Sigmoid colon (tissue), 4 donors: Measurements from ENCODE around the gene HHATL.

ENCODE experiments used
- EP300 ChIP-seq, 4 donors: sonication (generic); formaldehyde crosslinking; IDR thresholded peaks; one replicate each; pipeline ENCODE4 v1.6.1; 2017; ENCODE audit warnings: antibody characterized with exemption in 4 of 4
- POLR2A ChIP-seq, 2 donors: fragments of 450-650 bp; IDR thresholded peaks; one replicate each; pipeline ENCODE4 v1.6.1; 2016; ENCODE audit warnings: antibody characterized with exemption in 2 of 2, mild to moderate bottlenecking in 2 of 2, moderate library complexity in 2 of 2
- POLR2AphosphoS5 ChIP-seq, 4 donors: sonication (generic); formaldehyde crosslinking; IDR thresholded peaks; one replicate each; pipeline ENCODE4 v1.6.1; 2017; ENCODE audit warnings: antibody characterized with exemption in 4 of 4
- TF ChIP-seq, protein P1 (sequence below), 4 experiments: fragments of 450-650 bp in 3 of 4; fragments of 200-600 bp in 1 of 4; IDR thresholded peaks; one replicate each; pipeline ENCODE4 v1.5.1; 2016 to 2019; ENCODE audit warnings: antibody characterized with exemption in 4 of 4, mild to moderate bottlenecking in 3 of 4, moderate library complexity in 2 of 4

DNA sequence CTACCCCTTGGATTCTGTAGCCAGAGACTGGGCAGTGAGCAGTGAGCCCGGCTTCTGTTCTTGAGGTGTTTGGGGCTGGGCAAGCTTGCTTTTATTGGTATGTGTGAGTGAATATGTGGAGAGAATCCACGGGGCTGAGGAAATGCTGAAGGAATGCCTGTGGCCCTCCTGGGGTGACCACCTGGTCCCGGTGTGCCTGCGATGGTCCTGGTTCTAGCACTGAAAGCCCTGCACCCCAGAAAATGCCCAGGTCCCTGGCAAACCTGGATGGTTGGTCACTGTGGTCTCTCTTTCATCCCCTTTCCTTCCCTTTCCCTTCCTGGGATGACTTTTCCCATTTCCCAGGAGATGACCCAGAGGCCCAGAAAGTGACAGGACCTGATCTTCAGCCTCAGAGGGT lies 44.9 kb downstream of the HHATL start:
- TF ChIP-seq, protein P1, sequence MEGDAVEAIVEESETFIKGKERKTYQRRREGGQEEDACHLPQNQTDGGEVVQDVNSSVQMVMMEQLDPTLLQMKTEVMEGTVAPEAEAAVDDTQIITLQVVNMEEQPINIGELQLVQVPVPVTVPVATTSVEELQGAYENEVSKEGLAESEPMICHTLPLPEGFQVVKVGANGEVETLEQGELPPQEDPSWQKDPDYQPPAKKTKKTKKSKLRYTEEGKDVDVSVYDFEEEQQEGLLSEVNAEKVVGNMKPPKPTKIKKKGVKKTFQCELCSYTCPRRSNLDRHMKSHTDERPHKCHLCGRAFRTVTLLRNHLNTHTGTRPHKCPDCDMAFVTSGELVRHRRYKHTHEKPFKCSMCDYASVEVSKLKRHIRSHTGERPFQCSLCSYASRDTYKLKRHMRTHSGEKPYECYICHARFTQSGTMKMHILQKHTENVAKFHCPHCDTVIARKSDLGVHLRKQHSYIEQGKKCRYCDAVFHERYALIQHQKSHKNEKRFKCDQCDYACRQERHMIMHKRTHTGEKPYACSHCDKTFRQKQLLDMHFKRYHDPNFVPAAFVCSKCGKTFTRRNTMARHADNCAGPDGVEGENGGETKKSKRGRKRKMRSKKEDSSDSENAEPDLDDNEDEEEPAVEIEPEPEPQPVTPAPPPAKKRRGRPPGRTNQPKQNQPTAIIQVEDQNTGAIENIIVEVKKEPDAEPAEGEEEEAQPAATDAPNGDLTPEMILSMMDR (IDR thresholded peaks at IDR 0.05), result no peak
- TF ChIP-seq POLR2A (IDR thresholded peaks at IDR 0.05), result no peak
- TF ChIP-seq POLR2AphosphoS5 (IDR thresholded peaks at IDR 0.05), result no peak
- no peak for TF ChIP-seq EP300 (IDR thresholded peaks at IDR 0.05)
